Esophagus muscularis mucosa (tissue), 3 donors: ENCODE results near the gene JPH3.

ENCODE experiments used
- POLR2A ChIP-seq: fragments of 450-650 bp; IDR thresholded peaks from one replicate; pipeline ENCODE4 v1.6.1; 2017; ENCODE audit warnings: antibody characterized with exemption, moderate library complexity, mild to moderate bottlenecking, low read depth
- TF ChIP-seq, protein P1 (sequence below), 3 experiments: fragments of 200-600 bp in 2 of 3; fragments of 450-650 bp in 1 of 3; sonication (generic) in 2 of 3; IDR thresholded peaks; one replicate each; pipeline ENCODE4 v1.5.1; 2017 to 2019; ENCODE audit warnings: antibody characterized with exemption in 3 of 3, mild to moderate bottlenecking in 2 of 3, moderate library complexity in 1 of 3

DNA sequence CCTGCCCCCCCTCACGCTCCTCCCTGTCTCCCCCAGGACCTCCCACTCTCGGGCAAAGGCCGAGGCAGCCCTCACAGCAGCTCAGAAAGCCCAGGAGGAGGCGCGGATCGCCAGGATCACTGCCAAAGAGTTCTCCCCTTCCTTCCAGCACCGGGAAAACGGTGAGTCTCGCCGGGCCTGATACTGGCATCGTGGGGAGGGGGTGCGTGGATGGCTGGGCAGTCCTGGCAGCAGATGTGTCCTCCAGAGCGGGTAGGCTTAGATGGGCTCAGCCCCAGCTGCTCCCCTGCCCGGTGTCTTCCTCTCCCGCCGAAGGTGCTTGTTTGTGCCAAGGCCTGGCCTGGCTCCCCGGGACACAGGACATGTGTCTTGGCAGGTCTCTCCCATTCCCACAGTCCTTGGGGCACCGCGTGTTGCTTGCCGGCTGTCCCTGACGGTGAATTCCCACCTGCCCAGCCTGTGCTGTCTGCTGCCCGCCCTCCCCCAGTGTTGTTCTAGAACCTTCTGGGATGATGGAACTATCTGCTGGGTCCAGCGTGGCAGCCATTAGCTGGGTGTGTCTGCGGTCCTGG is 81.9 kb downstream of the JPH3 start:
- TF ChIP-seq, protein P1, sequence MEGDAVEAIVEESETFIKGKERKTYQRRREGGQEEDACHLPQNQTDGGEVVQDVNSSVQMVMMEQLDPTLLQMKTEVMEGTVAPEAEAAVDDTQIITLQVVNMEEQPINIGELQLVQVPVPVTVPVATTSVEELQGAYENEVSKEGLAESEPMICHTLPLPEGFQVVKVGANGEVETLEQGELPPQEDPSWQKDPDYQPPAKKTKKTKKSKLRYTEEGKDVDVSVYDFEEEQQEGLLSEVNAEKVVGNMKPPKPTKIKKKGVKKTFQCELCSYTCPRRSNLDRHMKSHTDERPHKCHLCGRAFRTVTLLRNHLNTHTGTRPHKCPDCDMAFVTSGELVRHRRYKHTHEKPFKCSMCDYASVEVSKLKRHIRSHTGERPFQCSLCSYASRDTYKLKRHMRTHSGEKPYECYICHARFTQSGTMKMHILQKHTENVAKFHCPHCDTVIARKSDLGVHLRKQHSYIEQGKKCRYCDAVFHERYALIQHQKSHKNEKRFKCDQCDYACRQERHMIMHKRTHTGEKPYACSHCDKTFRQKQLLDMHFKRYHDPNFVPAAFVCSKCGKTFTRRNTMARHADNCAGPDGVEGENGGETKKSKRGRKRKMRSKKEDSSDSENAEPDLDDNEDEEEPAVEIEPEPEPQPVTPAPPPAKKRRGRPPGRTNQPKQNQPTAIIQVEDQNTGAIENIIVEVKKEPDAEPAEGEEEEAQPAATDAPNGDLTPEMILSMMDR (IDR thresholded peaks at IDR 0.05): no peak
- no peak for TF ChIP-seq POLR2A
